DND-41 (cell line): ENCODE results near the gene FEM1B.

ENCODE experiments used
- ATAC-seq: fragments of 200-7000 bp; cut with Tn5 transposase; 3 replicates; pipeline ENCODE4 v1.9.1; 2021; ENCODE audit warnings: low read depth; ENCODE audit not compliant: insufficient read depth
- DNase-seq: peaks from one replicate; pipeline ENCODE4 v3.0.0-alpha.2; 2020
- H2AFZ ChIP-seq: 2 replicates; pipeline ENCODE4 v1.6.0; 2012; ENCODE audit warnings: low read depth, low read length
- H3K27ac ChIP-seq: 2 replicates; pipeline ENCODE4 v1.5.1; 2012; ENCODE audit warnings: low read length, inconsistent platforms
- H3K27me3 ChIP-seq: fragments of 200-600 bp; sonication (generic); 2 replicates; pipeline ENCODE4 v1.6.0; 2012; ENCODE audit warnings: low read length, mild to moderate bottlenecking, inconsistent platforms; ENCODE audit not compliant: insufficient read depth, poor library complexity
- H3K36me3 ChIP-seq: 2 replicates; pipeline ENCODE4 v1.5.1; 2012; ENCODE audit warnings: low read length, inconsistent platforms; ENCODE audit not compliant: insufficient read depth
- H3K4me1 ChIP-seq: 2 replicates; pipeline ENCODE4 v1.5.1; 2012; ENCODE audit warnings: mild to moderate bottlenecking, low read length; ENCODE audit not compliant: insufficient read depth
- H3K4me2 ChIP-seq: 2 replicates; pipeline ENCODE4 v1.6.0; 2012; ENCODE audit warnings: mild to moderate bottlenecking, moderate library complexity, low read length, inconsistent platforms; ENCODE audit not compliant: insufficient read depth
- H3K4me3 ChIP-seq, 2 experiments: fragments of 200-600 bp in 1 of 2; shearing (Covaris generic) in 1 of 2; 2 replicates each; pipeline ENCODE4 v1.5.1; 2012 to 2016; ENCODE audit warnings: inconsistent platforms in 2 of 2, low read length in 2 of 2, mild to moderate bottlenecking in 2 of 2, low read depth in 1 of 2, moderate library complexity in 1 of 2
- H3K79me2 ChIP-seq: 2 replicates; pipeline ENCODE4 v1.6.0; 2012; ENCODE audit warnings: low read length, inconsistent platforms; ENCODE audit not compliant: insufficient read depth
- H3K9ac ChIP-seq: 2 replicates; pipeline ENCODE4 v1.6.0; 2012; ENCODE audit warnings: low read depth, mild to moderate bottlenecking, inconsistent platforms, low read length, moderate library complexity
- H3K9me3 ChIP-seq: 2 replicates; pipeline ENCODE4 v1.5.1; 2012; ENCODE audit warnings: low read length, moderate library complexity, mild to moderate bottlenecking, inconsistent platforms; ENCODE audit not compliant: insufficient read depth, severe bottlenecking
- H4K20me1 ChIP-seq: 2 replicates; pipeline ENCODE4 v1.6.0; 2012; ENCODE audit warnings: low read length; ENCODE audit not compliant: insufficient read depth
- CTCF ChIP-seq: IDR thresholded peaks from 2 replicates; pipeline ENCODE4 v1.5.1; 2012; ENCODE audit warnings: borderline replicate concordance, low read length, moderate library complexity, mild to moderate bottlenecking; ENCODE audit not compliant: poor library complexity, severe bottlenecking; ENCODE audit errors: extremely low read depth
- EZH2 ChIP-seq: IDR thresholded peaks from 3 replicates; pipeline ENCODE4 v1.6.1; 2012; ENCODE audit warnings: borderline replicate concordance, low read depth, mild to moderate bottlenecking, moderate library complexity, low read length, inconsistent platforms; ENCODE audit not compliant: severe bottlenecking

The FEM1B gene

GRCh38 chr15:68314563-68314962 lies 37.0 kb downstream of the FEM1B start:
- H3K36me3 ChIP-seq = no peaks in the 10 kb centered on the region
- ATAC-seq (no peak), DNase-seq (no peak)
- H3K9ac ChIP-seq = no peak overlapping the region
- no peak overlapping the region for H2AFZ ChIP-seq
- H3K4me1 ChIP-seq = no peaks in the 10 kb centered on the region
- no peaks in the 10 kb centered on the region for H3K9me3 ChIP-seq
- no peaks in the 10 kb centered on the region for H4K20me1 ChIP-seq
- H3K4me2 ChIP-seq = no peak overlapping the region
- H3K27ac ChIP-seq = no peak overlapping the region
- no peak overlapping the region for H3K4me3 ChIP-seq
- no peak for TF ChIP-seq EZH2
- TF ChIP-seq CTCF = no peak
- H3K27me3 ChIP-seq = no peaks in the 10 kb centered on the region
- H3K79me2 ChIP-seq = no peaks in the 10 kb centered on the region

- Histone ChIP-seq H3K9me3 (no peaks in the 10 kb centered on the region), H3K4me2 (no peak overlapping the region), H4K20me1 (no peaks in the 10 kb centered on the region), H3K4me3 (no peak overlapping the region), H3K27ac (no peak overlapping the region), H3K79me2 (no peaks in the 10 kb centered on the region), H3K9ac (no peak overlapping the region), H3K36me3 (no peaks in the 10 kb centered on the region), H3K4me1 (no peaks in the 10 kb centered on the region), H2AFZ (no peak overlapping the region), H3K27me3 (no peaks in the 10 kb centered on the region)
- no peak for ATAC-seq
- TF ChIP-seq EZH2 (no peak), CTCF (no peak)
- no peak for DNase-seq
Measured at GRCh38 chr15:68315035-68315434, 37.5 kb downstream of the FEM1B start.

GRCh38 chr15:68315495-68316031 lies 38.0 kb downstream of the FEM1B start:
- H3K4me1 ChIP-seq = no peaks in the 10 kb centered on the region
- ATAC-seq (no peak), DNase-seq (no peak)
- no peak overlapping the region for H3K4me2 ChIP-seq
- H3K36me3 ChIP-seq = no peaks in the 10 kb centered on the region
- H3K9ac ChIP-seq = no peak overlapping the region
- H3K4me3 ChIP-seq = no peak overlapping the region
- H4K20me1 ChIP-seq = no peaks in the 10 kb centered on the region
- no peak overlapping the region for H2AFZ ChIP-seq
- no peaks in the 10 kb centered on the region for H3K27me3 ChIP-seq
- no peaks in the 10 kb centered on the region for H3K79me2 ChIP-seq
- TF ChIP-seq CTCF (no peak), EZH2 (no peak)
- H3K9me3 ChIP-seq = no peaks in the 10 kb centered on the region
- no peak overlapping the region for H3K27ac ChIP-seq
